Measurements from ENCODE around the gene PRMT5. TPM values are rescaled to one million over a fixed set of nuclear protein-coding genes. Genes with fewer than 3 reads are reported as not detected.

Gene PRMT5
- total and polyA plus RNA-seq, 4 donors: 19.2 to 56.5 (median 50.2) TPM

GRCh38 chr14:22887260-22887989 lies 41.8 kb downstream of the PRMT5 start:
- peak overlapping the region; percentile 29 for H3K4me3 ChIP-seq
- H3K9ac ChIP-seq (ENCODE audit: insufficient read depth in 1 of 2, low read length in 2 of 2): peak overlapping the region; percentile 55 to 64
- peak; percentile 61 for ATAC-seq (ENCODE audit: insufficient read depth, low FRiP score)
- peaks cover 0 to 18% (median 7%) of the 10 kb centered on the region in 5 donors for H3K4me1 ChIP-seq (ENCODE audit: control insufficient read depth in 5 of 5, insufficient read depth in 5 of 5, low read length in 5 of 5)
- DNase-seq: peak; percentile 81 to 90 (median 88)
- H3K36me3 ChIP-seq (ENCODE audit: control insufficient read depth in 4 of 4, insufficient read depth in 4 of 4, low read length in 4 of 4): no peaks in the 10 kb centered on the region
- WGBS, 2 donors: 26 to 28% methylated on average over 11 of the region's 11 CpGs
- no peak for TF ChIP-seq CTCF (IDR thresholded peaks at IDR 0.05; ENCODE audit: control extremely low read depth, extremely low read depth)
- H3K9me3 ChIP-seq (ENCODE audit: control insufficient read depth in 4 of 4, insufficient read depth in 3 of 4, low read length in 3 of 4): no peaks in the 10 kb centered on the region
- H3K27me3 ChIP-seq (ENCODE audit: control insufficient read depth in 3 of 3, insufficient read depth in 3 of 3, low read length in 2 of 3): no peaks in the 10 kb centered on the region
- H3K27ac ChIP-seq (ENCODE audit: low read depth in 1 of 2, low read length in 1 of 2): peak overlapping the region in 1 of 2 donors; percentile 72

- H3K4me1 ChIP-seq (ENCODE audit: control insufficient read depth in 5 of 5, insufficient read depth in 5 of 5, low read length in 5 of 5): peaks cover 0 to 22% (median 11%) of the 10 kb centered on the region in 5 donors
- peak overlapping the region in 1 of 2 donors; percentile 76 for H3K27ac ChIP-seq (ENCODE audit: low read depth in 1 of 2, low read length in 1 of 2)
- ATAC-seq (ENCODE audit: insufficient read depth, low FRiP score): peak; percentile 83
These were observed 42.5 kb downstream of the PRMT5 start for GRCh38 chr14:22886500-22887259.

GRCh38 chr14:22885975-22886374 lies 43.2 kb downstream of the PRMT5 start:
- 92 to 93% methylated on average over 21 of the region's 21 CpGs for WGBS, 2 donors
- peak overlapping the region in 1 of 2 donors; percentile 76 for H3K27ac ChIP-seq (ENCODE audit: low read depth in 1 of 2, low read length in 1 of 2)
- H3K9me3 ChIP-seq (ENCODE audit: control insufficient read depth in 4 of 4, insufficient read depth in 3 of 4, low read length in 3 of 4): no peaks in the 10 kb centered on the region
- no peak for TF ChIP-seq CTCF (IDR thresholded peaks at IDR 0.05; ENCODE audit: control extremely low read depth, extremely low read depth)
- DNase-seq (no peak), ATAC-seq (ENCODE audit: insufficient read depth, low FRiP score) (no peak)
- H3K36me3 ChIP-seq (ENCODE audit: control insufficient read depth in 4 of 4, insufficient read depth in 4 of 4, low read length in 4 of 4): no peaks in the 10 kb centered on the region
- no peak overlapping the region for H3K9ac ChIP-seq (ENCODE audit: insufficient read depth in 1 of 2, low read length in 2 of 2)
- H3K27me3 ChIP-seq (ENCODE audit: control insufficient read depth in 3 of 3, insufficient read depth in 3 of 3, low read length in 2 of 3): no peaks in the 10 kb centered on the region
- H3K4me3 ChIP-seq: no peak overlapping the region
- peaks cover 0 to 22% (median 11%) of the 10 kb centered on the region in 5 donors for H3K4me1 ChIP-seq (ENCODE audit: control insufficient read depth in 5 of 5, insufficient read depth in 5 of 5, low read length in 5 of 5)

More at GRCh38 chr14:22886500-22887259, 42.5 kb downstream of the PRMT5 start:
- Histone ChIP-seq H3K9me3 (ENCODE audit: control insufficient read depth in 4 of 4, insufficient read depth in 3 of 4, low read length in 3 of 4) (no peaks in the 10 kb centered on the region), H3K27me3 (ENCODE audit: control insufficient read depth in 3 of 3, insufficient read depth in 3 of 3, low read length in 2 of 3) (no peaks in the 10 kb centered on the region), H3K36me3 (ENCODE audit: control insufficient read depth in 4 of 4, insufficient read depth in 4 of 4, low read length in 4 of 4) (no peaks in the 10 kb centered on the region), H3K4me3 (peak overlapping the region; percentile 44), H3K9ac (ENCODE audit: insufficient read depth in 1 of 2, low read length in 2 of 2) (peak overlapping the region; percentile 55 to 64)
- WGBS, 2 donors: 3 to 4% methylated on average over 67 to 77 of the region's 77 CpGs
- peak; percentile 63 to 86 (median 72) for DNase-seq
- TF ChIP-seq CTCF (IDR thresholded peaks at IDR 0.05; ENCODE audit: control extremely low read depth, extremely low read depth): no peak

All from lung (tissue), 12 donors.